Smooth muscle cell of the brain vasculature (primary cell): ENCODE data around the gene PCDHB16.
"Not testable (repeated sequence)": the region's sequence is repeated elsewhere in the genome, so short reads cannot be mapped to it uniquely, and the experiment has no call there.

Experiments
- DNase-seq: peaks from one replicate; pipeline ENCODE4 v3.0.0-alpha.2; 2012; ENCODE audit warnings: low read depth, low spot score

The PCDHB16 gene

DNA sequence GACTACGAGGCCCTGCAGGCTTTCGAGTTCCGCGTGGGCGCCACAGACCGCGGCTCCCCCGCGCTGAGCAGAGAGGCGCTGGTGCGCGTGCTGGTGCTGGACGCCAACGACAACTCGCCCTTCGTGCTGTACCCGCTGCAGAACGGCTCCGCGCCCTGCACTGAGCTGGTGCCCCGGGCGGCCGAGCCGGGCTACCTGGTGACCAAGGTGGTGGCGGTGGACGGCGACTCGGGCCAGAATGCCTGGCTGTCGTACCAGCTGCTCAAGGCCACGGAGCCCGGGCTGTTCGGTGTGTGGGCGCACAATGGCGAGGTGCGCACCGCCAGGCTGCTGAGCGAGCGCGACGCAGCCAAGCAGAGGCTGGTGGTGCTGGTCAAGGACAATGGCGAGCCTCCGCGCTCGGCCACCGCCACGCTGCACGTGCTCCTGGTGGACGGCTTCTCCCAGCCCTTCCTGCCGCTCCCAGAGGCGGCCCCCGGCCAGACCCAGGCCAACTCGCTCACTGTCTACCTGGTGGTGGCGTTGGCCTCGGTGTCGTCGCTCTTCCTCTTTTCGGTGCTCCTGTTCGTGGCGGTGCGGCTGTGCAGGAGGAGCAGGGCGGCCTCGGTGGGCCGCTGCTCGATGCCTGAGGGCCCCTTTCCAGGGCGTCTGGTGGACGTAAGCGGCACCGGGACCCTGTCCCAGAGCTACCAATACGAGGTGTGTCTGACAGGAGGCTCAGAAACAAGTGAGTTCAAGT, 2.1 kb downstream of the PCDHB16 start:
- DNase-seq = not testable (repeated sequence)

DNA sequence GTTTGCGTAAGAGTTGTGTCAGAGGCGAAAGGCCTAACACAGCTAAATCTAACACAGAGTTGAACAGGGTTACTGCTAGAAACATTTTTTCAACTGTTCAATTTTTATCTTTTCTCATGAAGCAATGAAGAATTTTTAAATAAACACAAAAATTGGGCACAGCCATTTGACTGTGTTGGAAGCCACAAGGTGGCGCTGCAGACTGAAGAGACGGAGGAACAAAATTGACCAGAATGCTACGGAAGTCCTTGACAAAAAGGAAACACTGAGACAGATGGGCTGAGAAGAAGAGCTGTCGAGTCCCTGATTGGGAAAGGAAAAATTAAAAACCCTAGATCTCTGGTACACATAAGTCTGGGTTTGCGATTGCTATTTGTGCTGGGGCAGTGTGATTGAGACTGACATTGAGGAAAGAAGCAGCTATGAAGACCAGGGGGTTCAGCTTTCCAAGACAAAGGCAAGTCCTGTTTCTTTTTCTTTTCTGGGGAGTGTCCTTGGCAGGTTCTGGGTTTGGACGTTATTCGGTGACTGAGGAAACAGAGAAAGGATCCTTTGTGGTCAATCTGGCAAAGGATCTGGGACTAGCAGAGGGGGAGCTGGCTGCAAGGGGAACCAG, 4.8 kb downstream of the PCDHB16 start, which contains the start of gene PCDHB9:
TSS of gene PCDHB9 (plus strand) at position 265 of the 616 bp plus-strand sequence. CDS start at position 423, 158 bp downstream.
- DNase-seq = no peak

DNA sequence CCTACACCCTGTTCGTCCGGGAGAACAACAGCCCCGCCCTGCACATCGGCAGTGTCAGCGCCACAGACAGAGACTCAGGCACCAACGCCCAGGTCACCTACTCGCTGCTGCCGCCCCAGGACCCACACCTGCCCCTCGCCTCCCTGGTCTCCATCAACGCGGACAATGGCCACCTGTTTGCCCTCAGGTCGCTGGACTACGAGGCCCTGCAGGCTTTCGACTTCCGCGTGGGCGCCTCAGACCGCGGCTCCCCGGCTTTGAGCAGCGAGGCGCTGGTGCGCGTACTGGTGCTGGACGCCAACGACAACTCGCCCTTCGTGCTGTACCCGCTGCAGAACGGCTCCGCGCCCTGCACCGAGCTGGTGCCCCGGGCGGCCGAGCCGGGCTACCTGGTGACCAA, 6.5 kb downstream of the PCDHB16 start:
- DNase-seq = not testable (repeated sequence)

DNA sequence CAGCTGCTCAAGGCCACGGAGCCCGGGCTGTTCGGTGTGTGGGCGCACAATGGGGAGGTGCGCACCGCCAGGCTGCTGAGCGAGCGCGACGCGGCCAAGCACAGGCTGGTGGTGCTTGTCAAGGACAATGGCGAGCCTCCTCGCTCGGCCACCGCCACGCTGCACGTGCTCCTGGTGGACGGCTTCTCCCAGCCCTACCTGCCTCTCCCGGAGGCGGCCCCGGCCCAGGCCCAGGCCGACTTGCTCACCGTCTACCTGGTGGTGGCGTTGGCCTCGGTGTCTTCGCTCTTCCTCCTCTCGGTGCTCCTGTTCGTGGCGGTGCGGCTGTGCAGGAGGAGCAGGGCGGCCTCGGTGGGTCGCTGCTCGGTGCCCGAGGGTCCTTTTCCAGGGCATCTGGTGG, 6.9 kb downstream of the PCDHB16 start:
- DNase-seq = not testable (repeated sequence)

DNA sequence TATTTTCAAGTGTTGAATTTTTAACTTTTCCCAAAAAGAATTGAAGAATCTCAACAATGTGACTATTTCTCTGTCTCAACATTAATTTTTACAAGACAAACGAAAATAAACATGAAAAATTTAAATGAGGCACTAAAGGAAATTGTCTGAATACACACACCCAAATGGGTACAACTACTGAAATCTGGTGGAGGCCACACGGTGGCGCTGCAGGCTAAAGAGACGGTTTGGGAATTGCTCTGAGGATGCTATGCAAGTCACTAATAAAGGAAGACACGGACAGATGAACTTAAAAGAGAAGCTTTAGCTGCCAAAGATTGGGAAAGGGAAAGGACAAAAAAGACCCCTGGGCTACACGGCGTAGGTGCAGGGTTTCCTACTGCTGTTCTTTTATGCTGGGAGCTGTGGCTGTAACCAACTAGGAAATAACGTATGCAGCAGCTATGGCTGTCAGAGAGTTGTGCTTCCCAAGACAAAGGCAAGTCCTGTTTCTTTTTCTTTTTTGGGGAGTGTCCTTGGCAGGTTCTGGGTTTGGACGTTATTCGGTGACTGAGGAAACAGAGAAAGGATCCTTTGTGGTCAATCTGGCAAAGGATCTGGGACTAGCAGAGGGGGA, 10.0 kb downstream of the PCDHB16 start, which contains the start of gene PCDHB10:
TSS of gene PCDHB10 (plus strand) at position 244 of the 616 bp plus-strand sequence. CDS start at position 444, 200 bp downstream.
- DNase-seq = no peak

DNA sequence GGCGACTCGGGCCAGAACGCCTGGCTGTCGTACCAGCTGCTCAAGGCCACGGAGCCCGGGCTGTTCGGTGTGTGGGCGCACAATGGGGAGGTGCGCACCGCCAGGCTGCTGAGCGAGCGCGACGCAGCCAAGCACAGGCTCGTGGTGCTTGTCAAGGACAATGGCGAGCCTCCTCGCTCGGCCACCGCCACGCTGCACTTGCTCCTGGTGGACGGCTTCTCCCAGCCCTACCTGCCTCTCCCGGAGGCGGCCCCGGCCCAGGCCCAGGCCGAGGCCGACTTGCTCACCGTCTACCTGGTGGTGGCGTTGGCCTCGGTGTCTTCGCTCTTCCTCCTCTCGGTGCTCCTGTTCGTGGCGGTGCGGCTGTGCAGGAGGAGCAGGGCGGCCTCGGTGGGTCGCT, 12.1 kb downstream of the PCDHB16 start:
- not testable (repeated sequence) for DNase-seq

DNA sequence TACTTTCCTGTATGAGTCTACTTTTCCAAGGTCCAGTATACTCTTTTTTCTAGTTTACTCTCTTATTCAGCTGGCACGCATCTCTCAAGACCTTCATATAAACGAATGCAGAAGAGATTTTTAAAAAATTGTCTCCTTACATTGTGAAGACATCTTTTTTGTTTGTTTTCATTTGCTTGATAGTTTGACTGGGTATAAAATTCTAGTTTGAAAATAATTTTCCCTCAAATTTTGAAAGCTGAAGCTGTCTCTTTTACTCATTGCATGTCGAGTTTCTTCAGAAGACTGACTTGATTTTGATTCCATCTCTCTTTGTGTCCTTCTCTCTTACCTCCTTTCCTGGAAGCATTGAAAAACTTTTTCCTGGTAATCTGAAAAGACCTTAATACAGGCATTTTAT, 14.2 kb downstream of the PCDHB16 start:
- DNase-seq = no peak

DNA sequence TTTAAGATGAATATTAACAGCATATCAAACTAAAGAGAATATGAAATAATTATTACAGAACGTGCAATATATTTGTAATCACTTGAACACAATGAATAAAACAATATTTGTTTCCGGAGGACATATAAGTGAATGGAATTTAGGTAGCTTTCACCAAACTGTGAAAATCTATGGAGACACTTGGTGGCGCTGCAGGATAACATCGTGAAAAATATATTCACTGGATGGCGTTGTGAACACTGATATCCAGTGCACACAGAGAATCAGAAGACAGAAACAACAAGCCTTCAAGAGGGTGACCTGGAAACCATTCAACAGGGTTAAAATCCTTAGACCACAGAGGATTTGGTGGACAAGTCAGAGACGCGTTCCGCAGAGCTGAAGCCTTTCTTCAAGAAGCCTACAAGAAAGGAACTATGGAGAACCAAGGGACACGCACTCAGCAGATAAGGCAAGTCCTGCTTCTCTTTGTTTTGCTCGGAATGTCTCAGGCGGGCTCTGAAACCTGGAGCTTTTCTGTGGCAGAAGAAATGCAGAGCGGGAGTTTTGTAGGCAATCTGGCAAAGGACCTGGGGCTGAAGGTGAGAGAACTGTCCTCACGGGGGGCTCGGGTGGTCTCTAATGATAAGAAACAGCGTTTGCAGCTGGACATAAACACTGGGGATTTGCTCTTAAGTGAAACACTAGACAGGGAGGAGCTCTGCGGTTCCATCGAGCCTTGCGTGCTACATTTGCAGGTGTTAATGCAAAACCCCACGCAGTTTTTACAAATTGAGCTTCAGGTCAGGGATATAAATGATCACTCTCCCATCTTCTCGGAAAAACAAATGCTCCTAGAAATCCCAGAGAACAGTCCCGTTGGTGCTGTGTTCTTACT, 17.4 kb downstream of the PCDHB16 start, which contains the start of gene PCDHB11:
TSS of gene PCDHB11 (plus strand) at position 269 of the 877 bp plus-strand sequence. CDS start at position 417, 148 bp downstream.
- DNase-seq = no peak

DNA sequence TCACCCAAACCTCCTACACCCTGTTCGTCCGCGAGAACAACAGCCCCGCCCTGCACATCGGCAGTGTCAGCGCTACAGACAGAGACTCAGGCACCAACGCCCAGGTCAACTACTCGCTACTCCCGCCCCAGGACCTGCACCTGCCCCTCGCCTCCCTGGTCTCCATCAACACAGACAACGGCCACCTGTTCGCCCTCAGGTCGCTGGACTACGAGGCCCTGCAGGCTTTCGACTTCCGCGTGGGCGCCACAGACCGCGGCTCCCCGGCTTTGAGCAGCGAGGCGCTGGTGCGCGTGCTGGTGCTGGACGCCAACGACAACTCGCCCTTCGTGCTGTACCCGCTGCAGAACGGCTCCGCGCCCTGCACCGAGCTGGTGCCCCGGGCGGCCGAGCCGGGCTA, 18.9 kb downstream of the PCDHB16 start:
- not testable (repeated sequence) for DNase-seq

DNA sequence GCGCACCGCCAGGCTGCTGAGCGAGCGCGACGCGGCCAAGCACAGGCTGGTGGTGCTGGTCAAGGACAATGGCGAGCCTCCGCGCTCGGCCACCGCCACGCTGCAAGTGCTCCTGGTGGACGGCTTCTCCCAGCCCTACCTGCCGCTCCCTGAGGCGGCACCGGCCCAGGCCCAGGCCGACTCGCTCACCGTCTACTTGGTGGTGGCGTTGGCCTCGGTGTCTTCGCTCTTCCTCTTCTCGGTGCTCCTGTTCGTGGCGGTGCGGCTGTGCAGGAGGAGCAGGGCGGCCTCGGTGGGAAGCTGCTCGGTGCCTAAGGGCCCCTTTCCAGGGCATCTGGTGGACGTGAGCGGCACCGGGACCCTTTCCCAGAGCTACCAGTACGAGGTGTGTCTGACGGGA, 19.5 kb downstream of the PCDHB16 start:
- DNase-seq = not testable (repeated sequence)

DNA sequence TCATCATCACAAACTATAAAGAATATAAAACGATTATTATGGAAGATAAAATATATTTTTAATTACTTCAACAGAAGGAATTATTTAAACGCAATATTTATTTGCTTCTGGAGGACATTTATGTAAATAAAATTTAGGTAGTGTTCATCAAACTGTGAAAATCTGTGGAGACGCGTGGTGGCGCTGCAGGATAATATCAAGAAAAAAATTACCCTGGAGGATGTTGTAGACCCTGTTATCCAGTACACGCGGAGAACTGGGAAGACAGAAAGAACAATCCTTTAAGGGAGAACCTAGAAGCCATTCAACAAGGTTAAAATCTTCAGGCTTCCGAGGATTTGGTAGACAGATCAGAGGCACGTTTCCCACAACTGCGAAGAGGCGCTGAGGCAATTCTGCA, 26.3 kb downstream of the PCDHB16 start, which contains the start of gene PCDHB12:
TSS of gene PCDHB12 (plus strand) at position 242 of the 400 bp plus-strand sequence. CDS start 189 bp downstream, outside the sequence.
- no peak for DNase-seq

DNA sequence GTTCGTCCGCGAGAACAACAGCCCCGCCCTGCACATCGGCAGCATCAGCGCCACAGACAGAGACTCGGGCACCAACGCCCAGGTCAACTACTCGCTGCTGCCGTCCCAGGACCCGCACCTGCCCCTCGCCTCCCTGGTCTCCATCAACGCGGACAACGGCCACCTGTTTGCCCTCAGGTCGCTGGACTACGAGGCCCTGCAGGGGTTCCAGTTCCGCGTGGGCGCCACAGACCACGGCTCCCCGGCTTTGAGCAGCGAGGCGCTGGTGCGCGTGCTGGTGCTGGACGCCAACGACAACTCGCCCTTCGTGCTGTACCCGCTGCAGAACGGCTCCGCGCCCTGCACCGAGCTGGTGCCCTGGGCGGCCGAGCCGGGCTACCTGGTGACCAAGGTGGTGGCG, 28.1 kb downstream of the PCDHB16 start:
- not testable (repeated sequence) for DNase-seq

DNA sequence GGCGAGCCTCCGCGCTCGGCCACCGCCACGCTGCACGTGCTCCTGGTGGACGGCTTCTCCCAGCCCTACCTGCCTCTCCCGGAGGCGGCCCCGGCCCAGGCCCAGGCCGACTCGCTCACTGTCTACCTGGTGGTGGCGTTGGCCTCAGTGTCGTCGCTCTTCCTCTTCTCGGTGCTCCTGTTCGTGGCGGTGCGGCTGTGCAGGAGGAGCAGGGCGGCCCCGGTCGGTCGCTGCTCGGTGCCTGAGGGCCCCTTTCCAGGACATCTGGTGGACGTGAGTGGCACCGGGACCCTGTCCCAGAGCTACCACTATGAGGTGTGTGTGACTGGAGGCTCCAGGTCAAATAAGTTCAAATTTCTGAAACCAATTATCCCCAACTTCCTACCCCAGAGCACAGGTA, 28.7 kb downstream of the PCDHB16 start:
- not testable (repeated sequence) for DNase-seq

DNA sequence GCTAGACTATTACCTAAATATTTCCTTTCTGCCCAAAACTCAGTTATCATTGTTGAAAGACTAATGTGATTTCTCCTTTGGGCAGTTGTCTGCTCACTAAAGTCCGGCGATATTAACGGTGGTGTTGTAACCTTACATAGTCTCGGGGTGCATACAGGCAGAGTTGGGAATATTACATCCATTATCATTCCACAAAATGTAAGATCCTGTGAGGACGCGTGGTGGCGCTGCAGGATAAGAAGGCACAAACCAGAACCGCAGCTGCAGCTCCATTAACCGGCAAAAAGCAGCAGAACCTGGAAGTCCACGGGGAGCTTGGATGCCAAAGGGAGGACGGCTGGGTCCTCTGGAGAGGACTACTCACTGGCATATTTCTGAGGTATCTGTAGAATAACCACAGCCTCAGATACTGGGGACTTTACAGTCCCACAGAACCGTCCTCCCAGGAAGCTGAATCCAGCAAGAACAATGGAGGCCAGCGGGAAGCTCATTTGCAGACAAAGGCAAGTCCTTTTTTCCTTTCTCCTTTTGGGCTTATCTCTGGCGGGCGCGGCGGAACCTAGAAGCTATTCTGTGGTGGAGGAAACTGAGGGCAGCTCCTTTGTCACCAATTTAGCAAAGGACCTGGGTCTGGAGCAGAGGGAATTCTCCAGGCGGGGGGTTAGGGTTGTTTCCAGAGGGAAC, 31.6 kb downstream of the PCDHB16 start, which contains the start of gene PCDHB13:
TSS of gene PCDHB13 (plus strand) at position 264 of the 684 bp plus-strand sequence. CDS start at position 469, 205 bp downstream.
- DNase-seq = not testable (repeated sequence)

DNA sequence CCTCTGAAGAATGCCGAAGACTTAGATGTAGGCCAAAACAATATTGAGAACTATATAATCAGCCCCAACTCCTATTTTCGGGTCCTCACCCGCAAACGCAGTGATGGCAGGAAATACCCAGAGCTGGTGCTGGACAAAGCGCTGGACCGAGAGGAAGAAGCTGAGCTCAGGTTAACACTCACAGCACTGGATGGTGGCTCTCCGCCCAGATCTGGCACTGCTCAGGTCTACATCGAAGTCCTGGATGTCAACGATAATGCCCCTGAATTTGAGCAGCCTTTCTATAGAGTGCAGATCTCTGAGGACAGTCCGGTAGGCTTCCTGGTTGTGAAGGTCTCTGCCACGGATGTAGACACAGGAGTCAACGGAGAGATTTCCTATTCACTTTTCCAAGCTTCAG, 32.4 kb downstream of the PCDHB16 start:
- not testable (repeated sequence) for DNase-seq

DNA sequence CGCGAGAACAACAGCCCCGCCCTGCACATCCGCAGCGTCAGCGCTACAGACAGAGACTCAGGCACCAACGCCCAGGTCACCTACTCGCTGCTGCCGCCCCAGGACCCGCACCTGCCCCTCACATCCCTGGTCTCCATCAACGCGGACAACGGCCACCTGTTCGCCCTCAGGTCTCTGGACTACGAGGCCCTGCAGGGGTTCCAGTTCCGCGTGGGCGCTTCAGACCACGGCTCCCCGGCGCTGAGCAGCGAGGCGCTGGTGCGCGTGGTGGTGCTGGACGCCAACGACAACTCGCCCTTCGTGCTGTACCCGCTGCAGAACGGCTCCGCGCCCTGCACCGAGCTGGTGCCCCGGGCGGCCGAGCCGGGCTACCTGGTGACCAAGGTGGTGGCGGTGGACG, 33.3 kb downstream of the PCDHB16 start:
- not testable (repeated sequence) for DNase-seq

DNA sequence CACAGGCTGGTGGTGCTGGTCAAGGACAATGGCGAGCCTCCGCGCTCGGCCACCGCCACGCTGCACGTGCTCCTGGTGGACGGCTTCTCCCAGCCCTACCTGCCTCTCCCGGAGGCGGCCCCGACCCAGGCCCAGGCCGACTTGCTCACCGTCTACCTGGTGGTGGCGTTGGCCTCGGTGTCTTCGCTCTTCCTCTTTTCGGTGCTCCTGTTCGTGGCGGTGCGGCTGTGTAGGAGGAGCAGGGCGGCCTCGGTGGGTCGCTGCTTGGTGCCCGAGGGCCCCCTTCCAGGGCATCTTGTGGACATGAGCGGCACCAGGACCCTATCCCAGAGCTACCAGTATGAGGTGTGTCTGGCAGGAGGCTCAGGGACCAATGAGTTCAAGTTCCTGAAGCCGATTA, 33.8 kb downstream of the PCDHB16 start:
- not testable (repeated sequence) for DNase-seq

DNA sequence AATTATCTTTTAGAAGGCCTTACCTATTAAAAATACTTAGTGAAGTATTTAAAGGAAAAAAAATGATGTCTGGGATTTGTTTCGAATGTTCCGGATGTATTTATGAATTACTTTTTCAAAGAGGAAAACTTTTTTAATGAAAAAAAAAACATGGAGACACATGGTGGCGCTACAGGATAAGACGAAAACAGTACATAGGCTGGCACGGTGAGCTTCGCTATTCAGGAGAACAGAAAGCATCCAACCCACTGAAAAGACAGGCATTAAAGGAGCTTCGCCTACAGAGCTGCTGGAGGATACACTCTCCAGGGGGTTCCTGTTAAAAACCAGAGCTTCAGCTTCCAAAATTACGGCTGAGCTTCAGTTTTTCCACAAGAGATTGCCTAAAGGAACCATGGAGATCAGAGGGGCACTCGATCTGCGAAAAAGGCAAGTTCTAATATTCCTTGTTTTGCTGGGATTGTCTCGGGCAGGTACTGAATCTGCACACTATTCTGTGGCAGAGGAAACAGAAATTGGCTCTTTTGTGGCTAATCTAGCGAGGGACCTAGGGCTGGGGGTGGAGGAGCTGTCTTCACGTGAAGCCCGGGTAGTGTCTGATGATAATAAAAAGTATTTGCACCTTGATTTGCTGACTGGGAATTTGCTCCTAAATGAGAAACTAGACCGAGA, 41.1 kb downstream of the PCDHB16 start, which contains the start of gene PCDHB14:
TSS of gene PCDHB14 (plus strand) at position 232 of the 672 bp plus-strand sequence. CDS start at position 395, 163 bp downstream.
- DNase-seq = no peak

DNA sequence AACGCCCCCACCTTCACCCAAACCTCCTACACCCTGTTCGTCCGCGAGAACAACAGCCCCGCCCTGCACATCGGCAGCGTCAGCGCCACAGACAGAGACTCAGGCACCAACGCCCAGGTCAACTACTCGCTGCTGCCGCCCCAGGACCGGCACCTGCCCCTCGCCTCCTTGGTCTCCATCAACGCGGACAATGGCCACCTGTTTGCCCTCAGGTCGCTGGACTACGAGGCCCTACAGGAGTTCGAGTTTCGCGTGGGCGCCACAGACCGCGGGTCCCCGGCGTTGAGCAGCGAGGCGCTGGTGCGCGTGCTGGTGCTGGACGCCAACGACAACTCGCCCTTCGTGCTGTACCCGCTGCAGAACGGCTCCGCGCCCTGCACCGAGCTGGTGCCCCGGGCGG, 42.7 kb downstream of the PCDHB16 start:
- DNase-seq = not testable (repeated sequence)

DNA sequence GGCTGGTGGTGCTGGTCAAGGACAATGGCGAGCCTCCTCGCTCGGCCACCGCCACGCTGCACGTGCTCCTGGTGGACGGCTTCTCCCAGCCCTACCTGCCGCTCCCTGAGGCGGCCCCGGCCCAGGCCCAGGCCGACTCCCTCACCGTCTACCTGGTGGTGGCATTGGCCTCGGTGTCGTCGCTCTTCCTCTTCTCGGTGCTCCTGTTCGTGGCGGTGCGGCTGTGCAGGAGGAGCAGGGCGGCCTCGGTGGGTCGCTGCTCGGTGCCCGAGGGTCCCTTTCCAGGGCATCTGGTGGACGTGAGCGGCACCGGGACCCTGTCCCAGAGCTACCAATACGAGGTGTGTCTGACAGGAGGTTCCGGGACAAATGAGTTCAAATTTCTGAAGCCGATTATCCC, 43.2 kb downstream of the PCDHB16 start:
- DNase-seq = not testable (repeated sequence)
